Stimulated activated CD4-positive, alpha-beta T cell treated with anti-CD3 and anti-CD28 coated beads, Interleukin-1b, Interleukin-23, amount 100 ng/mL, for 4 hours (primary cell): ENCODE data around the gene MCAM.

Experiments
- DNase-seq, 2 donors: peaks; one replicate each; pipeline ENCODE4 v3.0.0-alpha.2; 2020; ENCODE audit warnings: low read depth in 2 of 2

The MCAM gene

DNA sequence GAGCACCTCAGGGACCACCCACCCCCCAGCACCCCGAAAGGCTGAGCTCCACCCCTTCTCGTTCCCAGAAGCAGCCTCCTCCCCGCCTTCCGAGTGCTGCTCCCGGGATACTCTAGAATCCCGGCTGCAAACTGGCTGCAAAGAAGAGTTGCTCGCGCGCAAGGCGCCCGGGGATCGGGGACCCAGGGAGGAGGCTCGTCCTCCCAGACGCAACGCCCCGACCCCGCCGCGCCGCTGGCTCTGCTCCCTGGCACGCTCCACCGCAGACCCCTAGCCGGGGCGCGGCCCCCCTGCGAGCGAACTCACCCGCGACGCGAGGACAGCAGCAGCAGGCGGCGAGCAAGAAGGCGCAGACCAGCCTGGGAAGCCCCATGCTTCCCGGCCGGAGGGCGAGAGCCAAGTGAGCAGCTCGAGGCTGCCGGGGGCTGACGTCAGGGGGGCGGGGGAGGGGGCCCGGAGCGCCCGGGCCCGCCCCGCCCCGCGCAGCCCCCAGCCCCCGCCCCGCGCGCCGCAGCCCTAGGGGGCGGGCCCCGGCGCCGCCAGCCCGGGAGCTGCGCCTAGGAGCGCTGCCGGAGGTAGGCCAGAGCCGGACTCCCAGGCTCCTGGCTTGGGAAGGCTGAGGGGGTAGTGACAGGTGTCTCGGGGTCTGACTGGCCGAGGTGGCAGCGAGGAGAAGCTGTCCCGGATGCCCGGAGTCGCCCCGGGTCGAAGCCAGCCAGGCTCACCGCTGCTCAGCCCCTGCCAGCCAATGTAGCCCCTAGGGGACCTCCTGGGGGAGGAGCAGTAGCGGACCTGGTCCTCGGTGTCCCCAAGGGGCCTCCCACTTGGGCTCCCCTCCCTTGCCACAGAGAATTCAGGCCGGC lies at the start of gene MCAM:
Gene MCAM (minus strand): TSS at position 402 of the 863 bp plus-strand sequence. CDS start 29 bp downstream, at position 373.
- DNase-seq, result no peak

DNA sequence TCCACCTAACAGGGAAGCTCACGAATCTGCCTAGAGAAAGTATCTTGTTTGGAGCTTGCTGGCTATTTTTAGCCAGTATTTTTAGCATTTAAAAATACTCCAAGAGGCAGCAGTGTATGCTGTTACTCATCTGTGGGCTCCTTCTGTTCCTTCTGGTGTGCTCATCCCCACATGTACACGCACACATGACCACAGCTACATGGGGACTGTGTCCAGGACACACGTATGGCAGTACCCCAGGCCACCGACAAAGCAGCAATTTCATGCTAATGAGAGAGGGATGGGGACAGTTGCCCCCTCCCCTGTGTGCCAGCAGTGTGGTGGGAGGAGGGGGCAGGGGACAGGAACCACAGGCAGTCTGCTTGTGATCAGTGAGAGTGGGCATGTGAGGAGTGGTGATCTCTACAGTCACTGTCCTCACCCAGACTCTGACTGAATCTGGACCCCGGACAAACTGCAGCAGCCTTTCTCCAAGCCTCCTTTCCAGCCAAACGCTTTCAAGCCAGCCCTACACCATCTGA lies 48.2 kb upstream of the MCAM start:
- no peak for DNase-seq

GRCh38 chr11:119363851-119364590 lies 47.1 kb upstream of the MCAM start:
- peak; percentile 49 to 55 for DNase-seq

- no peak for DNase-seq
Observed at GRCh38 chr11:119363081-119363850, 46.3 kb upstream of the MCAM start.

GRCh38 chr11:119362741-119363080 lies 45.8 kb upstream of the MCAM start:
- DNase-seq, result no peak

GRCh38 chr11:119361941-119362725 lies 45.2 kb upstream of the MCAM start:
- no peak for DNase-seq

- DNase-seq, result peak in 1 of 2 donors; percentile 22
Observed at GRCh38 chr11:119361056-119361787, 44.3 kb upstream of the MCAM start.

- DNase-seq, result no peak
Observed at GRCh38 chr11:119359365-119360214, 42.7 kb upstream of the MCAM start.

DNA sequence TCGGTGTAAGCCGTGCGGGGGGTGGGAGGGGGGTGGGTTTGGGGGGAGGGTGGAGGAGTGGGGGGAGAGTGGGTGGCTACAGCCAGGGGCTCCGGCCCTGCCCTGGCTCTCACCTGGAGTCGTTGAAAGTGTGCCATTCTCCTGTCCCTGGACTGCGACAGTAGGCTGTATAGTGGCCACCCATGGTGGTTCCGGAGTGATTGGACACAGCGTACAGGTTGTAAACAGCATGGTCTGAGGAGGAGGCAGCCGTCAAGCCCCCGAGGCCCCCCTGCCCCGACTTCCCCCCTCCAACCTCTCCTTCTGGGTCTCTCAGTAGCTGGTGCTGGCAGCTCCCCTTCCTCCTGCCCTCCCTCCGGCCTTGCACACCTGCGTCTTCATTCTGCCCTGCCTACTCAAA lies 40.1 kb upstream of the MCAM start:
- DNase-seq, result no peak

DNA sequence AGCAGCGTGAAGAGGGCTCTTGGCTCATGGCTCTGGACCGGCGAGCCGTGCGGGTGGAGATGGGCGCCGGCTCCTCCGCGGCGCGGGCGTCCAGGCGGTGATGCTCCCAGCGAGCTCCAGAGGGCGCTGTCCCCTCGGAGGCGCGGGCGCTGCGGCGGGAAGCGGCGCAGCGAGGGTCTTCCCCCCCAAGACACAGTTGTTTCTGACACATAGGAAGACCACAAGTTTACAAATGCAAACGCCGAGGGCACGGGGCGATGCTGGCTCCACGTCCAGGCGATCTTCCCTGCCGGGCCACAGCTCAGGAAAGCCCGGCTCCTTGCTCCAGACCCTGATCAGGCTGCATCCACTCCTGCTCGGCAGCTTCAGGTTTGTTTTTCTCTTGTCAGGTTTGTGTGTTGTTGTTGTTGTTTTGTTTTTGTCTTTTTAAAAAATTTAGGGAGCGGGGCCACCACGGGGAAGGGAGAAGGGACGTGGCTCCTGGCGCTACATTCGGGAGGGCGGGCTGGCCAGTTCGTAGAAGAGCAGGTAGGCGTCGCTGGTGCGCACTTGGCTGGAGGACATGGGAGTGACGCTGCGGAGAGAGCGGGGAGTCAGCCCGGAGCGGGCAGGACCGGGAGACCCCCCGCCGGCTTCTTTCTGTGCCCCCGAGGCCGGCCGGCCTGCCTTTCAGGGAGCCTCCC lies 39.6 kb upstream of the MCAM start:
- peak; percentile 56 to 60 for DNase-seq

GRCh38 chr11:119355091-119355843 lies 38.3 kb upstream of the MCAM start:
- DNase-seq, result no peak

DNA sequence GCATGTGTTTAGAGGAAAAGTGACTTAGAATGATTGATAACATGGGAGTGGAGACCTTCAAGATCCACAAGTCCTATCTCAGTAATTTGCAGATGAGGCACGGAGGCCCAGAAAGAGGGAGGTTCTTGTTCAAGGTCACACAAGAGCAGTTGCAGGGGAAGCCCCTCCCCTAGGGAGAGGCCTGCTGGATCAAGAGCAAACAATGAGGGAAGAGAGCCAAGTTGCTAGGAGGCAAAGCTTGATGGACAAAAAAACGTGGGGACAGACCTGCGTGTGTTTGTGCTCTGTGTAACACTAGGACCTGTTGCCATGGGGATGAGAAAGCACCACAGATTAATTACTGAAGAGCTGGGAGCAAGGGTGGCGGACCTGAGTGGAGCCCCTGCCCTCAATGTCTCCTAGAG lies 35.9 kb upstream of the MCAM start:
- no peak for DNase-seq

GRCh38 chr11:119351232-119351631 lies 34.3 kb upstream of the MCAM start:
- DNase-seq, result no peak

- DNase-seq, result no peak
Observed at GRCh38 chr11:119350302-119350701, 33.4 kb upstream of the MCAM start.

DNA sequence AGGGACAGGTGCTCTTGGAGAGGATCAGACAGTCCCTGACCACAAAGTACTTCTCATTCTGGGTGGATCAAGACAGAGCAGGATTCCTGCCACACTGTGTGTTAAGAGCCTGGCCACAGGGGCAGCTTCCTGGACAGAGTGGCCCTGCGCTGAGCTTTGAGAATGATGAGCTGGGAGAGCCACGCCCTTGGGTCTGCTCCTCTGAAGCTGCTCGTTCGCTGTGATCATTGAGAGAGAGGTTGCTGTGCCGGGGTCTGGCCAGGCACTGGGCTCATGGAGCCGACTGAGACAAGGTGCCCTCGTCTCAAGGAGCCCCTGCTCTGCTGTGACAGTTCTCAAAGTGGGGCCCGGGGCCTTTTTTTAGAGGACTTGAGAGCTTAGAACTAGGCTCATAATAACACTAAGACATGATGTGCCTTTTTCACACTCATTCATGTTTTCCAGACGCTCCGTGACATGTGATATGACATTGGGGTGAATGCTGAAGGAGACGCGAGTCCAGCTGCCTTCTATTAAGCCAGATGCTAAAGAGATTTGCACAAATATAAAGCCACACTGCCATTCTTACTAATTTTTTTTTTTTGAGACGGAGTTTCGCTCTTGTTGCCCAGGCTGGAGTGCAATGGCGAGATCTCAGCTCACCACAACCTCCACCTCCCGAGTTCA lies 31.1 kb upstream of the MCAM start:
- DNase-seq, result no peak

- DNase-seq, result no peak
Observed at GRCh38 chr11:119347242-119347641, 30.3 kb upstream of the MCAM start.

GRCh38 chr11:119346605-119347004 lies 29.7 kb upstream of the MCAM start, which contains the start of gene MFRP:
Gene MFRP (minus strand): TSS chr11:119346705. CDS start chr11:119346513, 192 bp downstream.
- DNase-seq, result no peak

DNA sequence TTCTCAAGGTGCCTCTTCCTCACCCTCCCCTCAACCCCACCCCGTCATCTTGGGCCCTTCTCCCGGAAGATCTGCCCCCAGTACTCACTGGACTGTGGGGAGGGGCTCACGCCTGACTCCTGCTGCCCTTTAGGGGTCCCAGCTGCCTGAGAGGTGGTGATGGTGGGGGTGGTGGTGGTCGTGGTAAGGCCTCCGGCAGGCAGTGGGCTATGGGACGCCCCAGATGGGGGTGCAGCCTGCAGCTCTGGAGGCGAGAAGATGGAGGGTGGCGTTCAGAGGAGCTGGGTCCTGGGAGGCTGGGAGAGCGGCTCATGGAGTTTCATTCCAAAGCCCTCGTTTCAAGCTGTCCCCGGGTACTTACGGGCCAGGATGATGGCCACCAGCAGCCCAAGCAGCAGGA lies 28.8 kb upstream of the MCAM start:
- no peak for DNase-seq
